Smooth muscle cell (in vitro differentiated cells): Measurements from ENCODE around the gene RNF150. TPM values are rescaled to one million over a fixed set of nuclear protein-coding genes. Genes with fewer than 3 reads are reported as not detected.

Experiments
- DNase-seq: peaks from one replicate; lab custom pipeline; 2025; ENCODE audit not compliant: unreplicated experiment; lab: John Stamatoyannopoulos, UW
- H2AFZ ChIP-seq: fragments of 200-600 bp; sonication (generic); 2 replicates; pipeline ENCODE4 v1.6.0; 2016; ENCODE audit warnings: antibody characterized with exemption, low read depth, mild to moderate bottlenecking
- H3F3A ChIP-seq: fragments of 200-600 bp; sonication (generic); 2 replicates; pipeline ENCODE4 v1.6.0; 2017; ENCODE audit warnings: antibody characterized with exemption, low read depth
- H3K27ac ChIP-seq: fragments of 200-600 bp; sonication (generic); 2 replicates; pipeline ENCODE4 v1.5.1; 2016; ENCODE audit warnings: low read depth, mild to moderate bottlenecking
- H3K27me3 ChIP-seq: fragments of 200-600 bp; sonication (generic); 2 replicates; pipeline ENCODE4 v1.6.1; 2016; ENCODE audit warnings: low read depth, mild to moderate bottlenecking
- H3K36me3 ChIP-seq: fragments of 200-600 bp; sonication (generic); 2 replicates; pipeline ENCODE4 v1.5.1; 2016; ENCODE audit warnings: low read depth
- H3K4me1 ChIP-seq: fragments of 200-600 bp; sonication (generic); 2 replicates; pipeline ENCODE4 v1.5.1; 2016; ENCODE audit warnings: low read depth
- H3K4me2 ChIP-seq: fragments of 200-600 bp; sonication (generic); 2 replicates; pipeline ENCODE4 v1.6.0; 2016; ENCODE audit warnings: mild to moderate bottlenecking
- H3K4me3 ChIP-seq: fragments of 200-600 bp; sonication (generic); 2 replicates; pipeline ENCODE4 v1.5.1; 2016; ENCODE audit warnings: mild to moderate bottlenecking
- H3K79me2 ChIP-seq: fragments of 200-600 bp; sonication (generic); 2 replicates; pipeline ENCODE4 v1.6.0; 2016; ENCODE audit warnings: low read depth, mild to moderate bottlenecking
- H3K9ac ChIP-seq: fragments of 200-600 bp; sonication (generic); 2 replicates; pipeline ENCODE4 v1.6.0; 2016; ENCODE audit warnings: low read depth
- H3K9me3 ChIP-seq: fragments of 200-600 bp; sonication (generic); replicated peaks from 2 replicates; pipeline ENCODE4 v1.5.1; 2016; ENCODE audit warnings: low read depth
- H4K20me1 ChIP-seq: fragments of 200-600 bp; sonication (generic); 2 replicates; pipeline ENCODE4 v1.6.0; 2016; ENCODE audit warnings: low read depth
- CTCF ChIP-seq: fragments of 200-600 bp; sonication (generic); IDR thresholded peaks from 2 replicates; pipeline ENCODE4 v1.5.1; 2017; ENCODE audit warnings: borderline replicate concordance, mild to moderate bottlenecking, antibody characterized with exemption; ENCODE audit not compliant: insufficient read depth, poor library complexity, severe bottlenecking
- WGBS: methylation state at CpG from one replicate; pipeline ENCODE4 v1.1.7; 2016; ENCODE audit warnings: low lambda C conversion rate; 5-methylcytosine and 5-hydroxymethylcytosine counted together
- polyA plus RNA-seq: library from polyadenylated mRNA; unstranded; fragments of >200 nt; fragmentation: Nextera tagmentation; extraction: Ambion mirVana; gene quantifications from 2 replicates; pipeline ENCODE4 v1.2.1, GENCODE V29; 2016
- total RNA-seq: library from RNA; depleted of rRNA; stranded (reverse); fragments of >200 nt; gene quantifications from 2 replicates; pipeline ENCODE4 v1.2.3, GENCODE V29; 2014

The RNF150 gene
- total and polyA plus RNA-seq, 2 experiments from 2014 or later, result 0.09 to 2.2 TPM

GRCh38 chr4:141020801-141021261 is 112.4 kb downstream of the RNF150 start:
- DNase-seq, result no peak
- Histone ChIP-seq H3K9me3 (no peaks in the 10 kb centered on the region), H3K4me1 (no peaks in the 10 kb centered on the region), H3K4me2 (no peak overlapping the region), H3K27ac (no peak overlapping the region), H3K9ac (no peak overlapping the region), H4K20me1 (no peaks in the 10 kb centered on the region), H3F3A (no peaks in the 10 kb centered on the region), H3K27me3 (peaks cover 14% of the 10 kb centered on the region), H3K4me3 (no peak overlapping the region), H3K79me2 (no peaks in the 10 kb centered on the region), H3K36me3 (no peaks in the 10 kb centered on the region), H2AFZ (no peak overlapping the region)
- 68% methylated on average over 3 of the region's 3 CpGs for WGBS
- TF ChIP-seq CTCF, result no peak

- DNase-seq, result no peak
- Histone ChIP-seq H3K9me3 (no peaks in the 10 kb centered on the region), H4K20me1 (no peaks in the 10 kb centered on the region), H3K4me1 (no peaks in the 10 kb centered on the region), H3K36me3 (no peaks in the 10 kb centered on the region), H3F3A (no peaks in the 10 kb centered on the region), H2AFZ (no peak overlapping the region), H3K4me3 (no peak overlapping the region), H3K27ac (no peak overlapping the region), H3K9ac (no peak overlapping the region), H3K27me3 (peaks cover 25% of the 10 kb centered on the region), H3K4me2 (no peak overlapping the region), H3K79me2 (no peaks in the 10 kb centered on the region)
- TF ChIP-seq CTCF, result no peak
- 79% methylated on average over 4 of the region's 4 CpGs for WGBS
Measured at GRCh38 chr4:141019768-141020167, 113.5 kb downstream of the RNF150 start.

DNA sequence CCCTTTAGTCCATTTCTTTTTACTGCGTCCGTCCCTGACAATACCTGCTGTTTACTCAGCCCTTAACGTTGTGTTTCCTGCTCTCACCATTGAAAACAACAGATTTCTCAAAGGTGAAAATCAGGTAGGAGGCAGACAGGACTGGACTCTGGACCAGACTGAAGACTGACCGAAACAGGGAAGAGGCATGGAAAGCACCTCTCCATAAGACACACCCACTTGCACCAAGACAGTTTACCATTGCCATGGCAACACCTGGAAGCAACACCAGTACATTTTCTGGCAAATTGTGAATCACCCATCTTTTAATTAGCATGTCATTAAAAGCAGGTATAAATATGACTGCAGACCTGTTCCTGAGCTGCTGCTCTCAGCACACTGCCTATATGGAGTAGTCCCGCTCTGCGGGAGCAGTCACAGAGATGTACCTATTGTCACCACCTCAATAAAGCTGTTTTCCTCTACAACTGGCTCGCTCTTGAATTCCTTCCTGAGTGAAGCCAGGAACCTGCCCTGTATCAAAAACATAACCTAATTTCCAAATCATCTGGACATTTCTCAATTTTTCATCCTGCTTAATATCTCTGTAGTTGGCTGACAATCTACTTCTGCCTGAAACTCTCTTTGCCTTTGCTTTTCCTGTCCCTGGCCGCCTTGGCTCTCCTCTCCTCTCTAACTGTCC is 117.0 kb downstream of the RNF150 start:
- H3K9ac ChIP-seq, result no peak overlapping the region
- no peaks in the 10 kb centered on the region for H3K9me3 ChIP-seq
- H3K79me2 ChIP-seq, result no peaks in the 10 kb centered on the region
- no peak overlapping the region for H3K4me2 ChIP-seq
- no peak for DNase-seq
- H3K36me3 ChIP-seq, result no peaks in the 10 kb centered on the region
- H4K20me1 ChIP-seq, result no peaks in the 10 kb centered on the region
- peaks cover 40% of the 10 kb centered on the region for H3K27me3 ChIP-seq
- WGBS, result 91% methylated on average over 8 of the region's 8 CpGs
- no peak overlapping the region for H2AFZ ChIP-seq
- no peak overlapping the region for H3K27ac ChIP-seq
- H3K4me1 ChIP-seq, result no peaks in the 10 kb centered on the region
- no peaks in the 10 kb centered on the region for H3F3A ChIP-seq
- H3K4me3 ChIP-seq, result no peak overlapping the region
- no peak for TF ChIP-seq CTCF

DNA sequence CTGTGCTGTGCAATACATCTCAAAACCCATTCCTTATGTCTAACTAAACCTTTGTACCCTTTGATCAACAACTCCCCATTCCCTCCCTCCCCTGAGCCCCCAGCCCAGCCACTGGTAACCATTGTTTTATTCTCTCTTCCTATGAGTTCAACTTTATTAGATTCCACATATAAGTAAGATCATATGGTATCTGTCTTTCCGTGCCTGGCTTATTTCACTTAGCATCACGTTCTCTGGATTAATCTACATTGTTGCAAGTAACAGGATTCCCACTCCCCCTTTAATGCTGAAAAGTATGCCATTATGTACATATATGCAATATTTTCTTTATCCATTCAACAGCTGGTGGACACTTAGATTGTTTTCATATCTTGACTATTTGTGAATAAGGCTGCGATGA is 119.4 kb downstream of the RNF150 start:
- H3K4me3 ChIP-seq, result no peak overlapping the region
- no peaks in the 10 kb centered on the region for H3K9me3 ChIP-seq
- no peak overlapping the region for H3K27ac ChIP-seq
- no peak for DNase-seq
- 54% methylated on average over 3 of the region's 3 CpGs for WGBS
- H3K79me2 ChIP-seq, result no peaks in the 10 kb centered on the region
- H3F3A ChIP-seq, result no peaks in the 10 kb centered on the region
- peaks cover 40% of the 10 kb centered on the region for H3K27me3 ChIP-seq
- no peak overlapping the region for H3K9ac ChIP-seq
- H3K4me2 ChIP-seq, result no peak overlapping the region
- no peak for TF ChIP-seq CTCF
- H3K36me3 ChIP-seq, result no peaks in the 10 kb centered on the region
- H3K4me1 ChIP-seq, result no peaks in the 10 kb centered on the region
- H4K20me1 ChIP-seq, result no peaks in the 10 kb centered on the region
- no peak overlapping the region for H2AFZ ChIP-seq
